ENCODE data around the gene TMEM273.

DNA sequence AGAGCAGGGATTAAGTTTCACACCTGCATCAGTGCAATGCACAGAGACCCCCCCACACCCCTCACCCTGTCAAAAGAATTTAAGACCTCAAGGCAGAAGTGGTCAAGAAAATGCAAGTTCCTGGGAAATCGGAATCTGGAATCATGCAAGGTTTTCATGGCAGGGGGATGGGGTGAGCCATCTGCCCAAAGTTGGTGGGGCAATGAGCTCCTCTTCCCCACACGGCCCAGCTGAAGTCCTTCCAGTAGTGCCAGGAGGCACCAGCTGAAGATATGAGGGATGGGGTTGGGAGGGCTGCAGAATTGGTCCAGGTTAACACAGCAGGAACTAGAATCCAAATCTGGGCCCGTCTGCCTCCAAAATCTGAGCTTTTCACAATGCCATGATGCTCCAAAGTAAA lies 25.0 kb upstream of the TMEM273 start:
- TF ChIP-seq, protein P1, sequence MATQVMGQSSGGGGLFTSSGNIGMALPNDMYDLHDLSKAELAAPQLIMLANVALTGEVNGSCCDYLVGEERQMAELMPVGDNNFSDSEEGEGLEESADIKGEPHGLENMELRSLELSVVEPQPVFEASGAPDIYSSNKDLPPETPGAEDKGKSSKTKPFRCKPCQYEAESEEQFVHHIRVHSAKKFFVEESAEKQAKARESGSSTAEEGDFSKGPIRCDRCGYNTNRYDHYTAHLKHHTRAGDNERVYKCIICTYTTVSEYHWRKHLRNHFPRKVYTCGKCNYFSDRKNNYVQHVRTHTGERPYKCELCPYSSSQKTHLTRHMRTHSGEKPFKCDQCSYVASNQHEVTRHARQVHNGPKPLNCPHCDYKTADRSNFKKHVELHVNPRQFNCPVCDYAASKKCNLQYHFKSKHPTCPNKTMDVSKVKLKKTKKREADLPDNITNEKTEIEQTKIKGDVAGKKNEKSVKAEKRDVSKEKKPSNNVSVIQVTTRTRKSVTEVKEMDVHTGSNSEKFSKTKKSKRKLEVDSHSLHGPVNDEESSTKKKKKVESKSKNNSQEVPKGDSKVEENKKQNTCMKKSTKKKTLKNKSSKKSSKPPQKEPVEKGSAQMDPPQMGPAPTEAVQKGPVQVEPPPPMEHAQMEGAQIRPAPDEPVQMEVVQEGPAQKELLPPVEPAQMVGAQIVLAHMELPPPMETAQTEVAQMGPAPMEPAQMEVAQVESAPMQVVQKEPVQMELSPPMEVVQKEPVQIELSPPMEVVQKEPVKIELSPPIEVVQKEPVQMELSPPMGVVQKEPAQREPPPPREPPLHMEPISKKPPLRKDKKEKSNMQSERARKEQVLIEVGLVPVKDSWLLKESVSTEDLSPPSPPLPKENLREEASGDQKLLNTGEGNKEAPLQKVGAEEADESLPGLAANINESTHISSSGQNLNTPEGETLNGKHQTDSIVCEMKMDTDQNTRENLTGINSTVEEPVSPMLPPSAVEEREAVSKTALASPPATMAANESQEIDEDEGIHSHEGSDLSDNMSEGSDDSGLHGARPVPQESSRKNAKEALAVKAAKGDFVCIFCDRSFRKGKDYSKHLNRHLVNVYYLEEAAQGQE (IDR thresholded peaks at IDR 0.05; ENCODE audit: low read depth): no peak
- TF ChIP-seq EP300 (IDR thresholded peaks at IDR 0.05; ENCODE audit: borderline replicate concordance) (no peak), YY1 (IDR thresholded peaks at IDR 0.05; ENCODE audit: low read depth) (no peak), NFIC (IDR thresholded peaks at IDR 0.05) (no peak)
- TF ChIP-seq, protein P2, sequence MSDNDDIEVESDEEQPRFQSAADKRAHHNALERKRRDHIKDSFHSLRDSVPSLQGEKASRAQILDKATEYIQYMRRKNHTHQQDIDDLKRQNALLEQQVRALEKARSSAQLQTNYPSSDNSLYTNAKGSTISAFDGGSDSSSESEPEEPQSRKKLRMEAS (IDR thresholded peaks at IDR 0.05): no peak
